NCI-H2196 treated with DMSO at 0.1 percent for 48 hours (cell line): ENCODE measurements around the gene LMCD1.

Source experiments
- DNase-seq: peaks from one replicate; lab custom pipeline; 2025; ENCODE audit not compliant: unreplicated experiment; lab: John Stamatoyannopoulos, UW

Gene LMCD1

DNA sequence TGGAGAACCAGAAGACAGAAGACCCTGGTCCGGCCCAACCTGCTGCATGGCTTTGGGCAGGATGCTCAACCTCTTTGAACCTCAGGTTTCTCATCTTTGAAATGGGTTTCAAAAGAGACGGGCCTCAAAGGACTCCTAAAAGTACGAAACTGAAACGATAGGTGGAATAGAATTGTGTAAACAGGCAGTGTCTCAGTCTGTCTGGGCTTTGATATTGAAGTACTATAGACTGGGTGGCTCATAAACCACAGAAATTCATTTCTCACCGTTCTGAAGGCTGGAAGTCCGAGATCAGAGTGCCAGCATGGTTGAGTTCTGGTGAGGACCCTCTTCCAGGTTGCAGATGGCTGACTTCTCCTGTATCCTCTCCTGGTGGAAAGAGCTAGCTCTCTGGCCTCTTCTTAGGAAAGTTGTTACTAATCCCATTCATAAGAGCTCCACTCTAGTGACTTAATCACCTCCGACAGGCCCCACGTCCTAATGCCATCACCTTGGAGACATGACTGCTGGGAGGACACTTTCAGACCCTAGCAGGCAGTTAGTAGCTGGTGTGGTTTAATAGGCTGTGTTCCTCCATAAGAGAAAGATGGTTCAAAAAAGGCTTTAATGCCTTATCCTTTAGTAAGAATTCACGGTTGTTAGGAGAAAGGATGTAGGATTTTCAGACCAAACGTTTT lies 107.3 kb downstream of the LMCD1 start:
- DNase-seq = no peak

DNA sequence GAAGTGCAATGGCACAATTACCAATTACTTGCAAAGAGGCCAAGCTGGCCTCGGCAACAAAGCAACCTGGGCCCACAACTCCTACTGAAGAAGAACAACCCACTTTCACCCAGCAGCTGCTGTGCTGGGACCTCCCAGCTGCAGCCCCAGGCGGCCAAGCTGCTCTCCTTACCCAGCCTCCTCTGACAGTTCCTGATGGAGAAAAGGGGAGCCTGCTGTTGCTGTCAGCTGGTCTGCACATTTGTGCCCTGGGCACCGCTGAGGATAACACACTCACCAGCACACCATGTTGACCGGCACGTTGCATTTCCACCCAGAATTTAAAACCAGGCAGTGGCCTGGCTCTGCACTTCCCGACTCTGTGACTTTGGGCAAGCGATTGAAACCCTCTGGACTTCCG lies 109.3 kb downstream of the LMCD1 start:
- DNase-seq = no peak

DNA sequence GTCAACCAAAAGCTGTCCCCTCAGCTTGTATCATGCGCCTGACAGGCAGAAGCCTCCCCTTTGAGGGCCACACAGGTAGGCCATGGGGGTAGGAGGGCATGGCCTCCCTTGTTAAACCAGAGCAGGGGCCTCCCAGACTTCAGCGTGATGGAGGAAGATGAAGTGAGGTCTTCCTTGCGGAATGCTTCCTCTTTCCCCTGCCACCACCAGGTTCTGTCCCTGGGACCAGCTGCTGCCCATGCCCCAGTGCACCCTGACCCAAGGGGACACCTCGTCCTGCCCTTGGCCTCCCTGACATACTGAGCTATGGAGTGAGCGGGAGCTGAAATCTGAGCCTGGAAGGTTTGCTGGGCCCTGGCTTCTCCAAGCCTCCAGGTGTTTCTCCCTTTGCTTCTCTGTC lies 116.3 kb downstream of the LMCD1 start:
- DNase-seq = no peak

DNA sequence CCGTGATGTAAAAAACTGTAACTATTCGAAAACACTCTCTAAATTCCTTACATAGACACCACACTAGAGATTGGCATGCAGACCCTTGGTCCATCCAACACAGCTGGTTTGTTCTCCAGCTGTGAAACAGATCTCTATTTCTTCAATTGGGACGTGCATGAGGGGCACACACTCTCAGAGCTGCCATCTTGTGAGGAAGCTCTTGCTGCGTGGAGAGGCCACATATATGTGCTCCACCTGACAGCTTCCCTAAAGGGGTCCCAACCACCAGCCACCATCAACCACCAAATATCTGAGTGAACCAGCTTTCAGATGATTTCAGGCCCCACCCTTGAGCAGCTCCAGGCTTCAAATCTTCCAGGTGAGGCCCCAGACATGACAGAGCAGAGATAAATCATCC lies 117.3 kb downstream of the LMCD1 start:
- no peak for DNase-seq

DNA sequence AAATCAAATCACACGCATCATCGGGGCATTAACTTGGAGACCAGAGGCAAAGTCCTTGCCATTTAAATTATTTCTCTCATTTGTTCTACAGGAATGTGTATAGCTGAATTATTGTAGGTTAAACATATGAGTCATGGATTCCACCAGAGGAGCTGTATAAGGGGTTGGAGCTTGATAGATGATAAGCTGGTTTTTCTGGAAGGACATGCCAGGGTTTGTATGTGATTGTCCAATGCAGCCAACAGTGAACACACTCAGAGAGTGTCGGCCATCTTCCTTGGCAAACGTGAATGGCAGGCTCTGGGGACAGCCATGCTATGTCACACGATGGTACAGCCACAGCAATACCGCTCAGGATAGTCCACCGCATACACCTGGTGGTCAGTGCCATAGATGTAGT lies 117.9 kb downstream of the LMCD1 start:
- DNase-seq = no peak

DNA sequence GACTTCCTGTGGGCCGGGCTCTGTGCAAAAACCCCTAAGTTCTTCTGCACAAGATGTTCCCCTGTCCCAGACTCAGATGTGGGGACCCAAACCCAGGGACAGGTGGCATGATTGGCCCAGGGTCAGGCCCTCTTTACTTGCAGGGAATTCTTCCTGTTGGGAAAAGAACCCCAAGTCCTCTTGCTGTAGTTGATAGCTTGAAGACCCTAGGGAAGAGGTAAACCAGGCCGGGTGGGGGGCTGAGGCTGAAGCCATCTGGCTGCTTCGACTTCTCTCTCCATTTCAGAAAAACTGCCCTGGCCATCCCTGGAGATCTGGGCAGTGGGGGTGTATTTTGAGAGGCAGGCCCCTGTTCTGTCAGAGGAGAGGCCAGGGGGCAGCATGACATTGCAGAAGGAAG lies 119.5 kb downstream of the LMCD1 start:
- DNase-seq = no peak

DNA sequence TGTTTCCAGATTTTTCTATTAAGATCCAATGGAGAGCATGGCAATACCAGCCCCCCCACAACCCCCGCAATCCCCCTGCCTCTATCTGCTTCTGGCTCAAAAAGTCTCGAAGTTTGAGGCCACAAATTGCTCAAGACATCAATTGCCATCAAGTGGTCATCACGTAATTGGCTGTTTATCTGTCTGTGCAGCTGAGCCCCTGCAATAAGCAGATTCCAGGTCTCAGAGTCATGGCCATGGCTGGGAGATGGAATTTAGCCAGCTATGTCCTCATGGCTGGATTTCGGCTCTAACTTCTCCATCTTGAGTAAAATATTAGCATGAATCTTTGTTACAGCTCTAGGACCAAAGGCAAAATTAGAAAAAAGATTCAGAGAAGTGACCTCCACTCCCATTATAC lies 120.2 kb downstream of the LMCD1 start:
- DNase-seq = no peak

DNA sequence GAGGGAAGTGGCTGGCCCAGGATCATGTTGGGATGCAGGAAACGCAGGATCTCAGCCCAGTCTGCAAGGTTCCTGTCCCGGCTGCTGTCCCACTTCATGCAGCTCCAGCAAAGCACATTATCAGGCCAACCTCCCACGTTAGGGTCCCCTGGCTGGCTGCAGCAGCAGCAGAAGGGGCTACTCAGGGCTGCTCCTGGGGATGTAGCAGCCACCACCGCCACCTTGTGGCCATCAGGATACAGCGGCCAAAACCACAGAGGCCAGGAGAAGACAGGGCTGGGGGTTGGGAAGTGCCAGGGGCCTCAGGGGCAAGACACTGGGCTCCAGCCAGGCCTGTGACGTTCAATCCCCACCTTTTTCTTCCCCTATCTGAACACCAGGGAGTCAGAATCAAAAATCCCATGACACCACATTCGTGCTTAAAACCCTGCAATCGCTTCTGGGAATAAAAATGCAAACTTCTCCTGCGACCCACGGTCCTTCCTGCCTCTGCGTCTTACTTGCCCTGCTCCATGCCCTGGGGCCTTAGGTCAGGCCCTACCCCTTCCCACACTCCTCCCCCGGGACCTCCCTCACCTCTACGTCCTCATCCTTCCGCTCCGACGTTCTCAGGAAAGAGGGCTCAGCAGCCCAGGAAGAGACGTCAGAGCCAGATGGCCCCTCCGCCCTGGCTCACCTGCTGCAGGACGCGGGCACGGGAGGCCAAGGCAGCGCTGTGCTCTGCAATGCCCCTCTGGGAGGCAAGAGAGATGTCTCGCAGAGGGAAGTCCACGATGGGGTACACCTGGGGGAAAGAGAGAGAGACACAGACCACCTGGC lies 121.5 kb downstream of the LMCD1 start:
- DNase-seq = no peak

DNA sequence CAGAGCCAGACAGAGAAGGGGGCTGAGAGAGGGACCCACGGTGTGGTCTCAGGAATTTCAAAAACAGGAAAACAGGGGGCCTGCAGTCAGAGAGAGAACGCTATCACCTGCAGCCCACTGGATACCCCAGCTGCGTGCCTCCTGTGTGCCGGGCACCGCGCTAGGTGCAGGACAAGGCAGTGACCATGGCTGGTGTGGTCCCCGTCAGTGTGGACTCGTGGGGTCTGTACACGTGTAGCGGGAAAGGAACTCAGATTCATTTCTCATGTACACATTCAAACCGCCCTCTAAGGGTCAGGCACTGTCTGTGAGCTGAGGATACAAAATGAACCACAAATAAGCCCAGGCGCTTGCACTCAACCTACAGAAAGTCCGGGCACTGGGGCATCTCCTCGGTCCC lies 122.1 kb downstream of the LMCD1 start:
- DNase-seq = no peak
